Measurements from ENCODE around the gene CRYBG3. TPM values are rescaled to one million over a fixed set of nuclear protein-coding genes. Genes with fewer than 3 reads are reported as not detected.
A peak's percentile ranks its signal among the peaks of the same experiment; 100 is the strongest.

Gene CRYBG3
- total RNA-seq, 1 donor from 2014 or later = 6.5 TPM

- no peak for TF ChIP-seq CTCF (conservative IDR thresholded peaks at IDR 0.05)
- no peak overlapping the region for H3K4me3 Mint-ChIP-seq
- no peaks in the 10 kb centered on the region for H3K27me3 Mint-ChIP-seq (ENCODE audit: low read depth)
- H3K27ac Mint-ChIP-seq (ENCODE audit: unreplicated experiment) = peak overlapping the region; percentile 58
- no peak for DNase-seq (ENCODE audit: low read depth, low spot score)
- H3K4me1 Mint-ChIP-seq = peaks cover 5% of the 10 kb centered on the region
- no peaks in the 10 kb centered on the region for H3K9me3 Mint-ChIP-seq
- H3K36me3 Mint-ChIP-seq (ENCODE audit: low read depth) = peaks cover 11% of the 10 kb centered on the region
Observed at GRCh38 chr3:97940034-97940433, 118.2 kb downstream of the CRYBG3 start.

- Mint-ChIP-seq H3K9me3 (no peaks in the 10 kb centered on the region), H3K27me3 (ENCODE audit: low read depth) (no peaks in the 10 kb centered on the region), H3K27ac (ENCODE audit: unreplicated experiment) (no peak overlapping the region), H3K36me3 (ENCODE audit: low read depth) (peaks cover 8% of the 10 kb centered on the region), H3K4me1 (peaks cover 5% of the 10 kb centered on the region), H3K4me3 (no peak overlapping the region)
- DNase-seq (ENCODE audit: low read depth, low spot score) = no peak
- no peak for TF ChIP-seq CTCF (conservative IDR thresholded peaks at IDR 0.05)
Observed at GRCh38 chr3:97942801-97943546, 121.2 kb downstream of the CRYBG3 start.

- Mint-ChIP-seq H3K27ac (ENCODE audit: unreplicated experiment) (no peak overlapping the region), H3K36me3 (ENCODE audit: low read depth) (peaks cover 15% of the 10 kb centered on the region)
Observed at GRCh38 chr3:97948351-97949109, 126.7 kb downstream of the CRYBG3 start.

GRCh38 chr3:97949110-97949485 is 127.3 kb downstream of the CRYBG3 start:
- H3K4me3 Mint-ChIP-seq = no peak overlapping the region
- no peak for TF ChIP-seq CTCF (conservative IDR thresholded peaks at IDR 0.05)
- H3K27me3 Mint-ChIP-seq (ENCODE audit: low read depth) = no peaks in the 10 kb centered on the region
- no peaks in the 10 kb centered on the region for H3K4me1 Mint-ChIP-seq
- H3K27ac Mint-ChIP-seq (ENCODE audit: unreplicated experiment) = no peak overlapping the region
- no peaks in the 10 kb centered on the region for H3K9me3 Mint-ChIP-seq
- DNase-seq (ENCODE audit: low read depth, low spot score) = no peak
- peaks cover 16% of the 10 kb centered on the region for H3K36me3 Mint-ChIP-seq (ENCODE audit: low read depth)

More at GRCh38 chr3:97948351-97949109, 126.7 kb downstream of the CRYBG3 start:
- no peaks in the 10 kb centered on the region for H3K4me1 Mint-ChIP-seq
- no peak overlapping the region for H3K4me3 Mint-ChIP-seq
- DNase-seq (ENCODE audit: low read depth, low spot score) = no peak
- no peaks in the 10 kb centered on the region for H3K27me3 Mint-ChIP-seq (ENCODE audit: low read depth)
- no peak for TF ChIP-seq CTCF (conservative IDR thresholded peaks at IDR 0.05)
- H3K9me3 Mint-ChIP-seq = no peaks in the 10 kb centered on the region

- H3K4me1 Mint-ChIP-seq = no peaks in the 10 kb centered on the region
- no peaks in the 10 kb centered on the region for H3K9me3 Mint-ChIP-seq
- no peak for TF ChIP-seq CTCF (conservative IDR thresholded peaks at IDR 0.05)
- peaks cover 20% of the 10 kb centered on the region for H3K36me3 Mint-ChIP-seq (ENCODE audit: low read depth)
- H3K27ac Mint-ChIP-seq (ENCODE audit: unreplicated experiment) = no peak overlapping the region
- no peak overlapping the region for H3K4me3 Mint-ChIP-seq
- H3K27me3 Mint-ChIP-seq (ENCODE audit: low read depth) = no peaks in the 10 kb centered on the region
- no peak for DNase-seq (ENCODE audit: low read depth, low spot score)
Observed at GRCh38 chr3:97949743-97950142, 127.9 kb downstream of the CRYBG3 start.
